Left ventricle myocardium inferior (tissue), 1 donor: Measurements from ENCODE around the gene IGFBP1. TPM values are rescaled to one million over a fixed set of nuclear protein-coding genes. Genes with fewer than 3 reads are reported as not detected.

ENCODE experiments used
- DNase-seq: peaks from one replicate; pipeline ENCODE4 v3.0.0-alpha.2; 2020
- H3K27ac ChIP-seq: fragments of 200-600 bp; replicated peaks from 2 replicates; pipeline ENCODE4 v1.8.0; 2021
- H3K27me3 ChIP-seq: fragments of 200-600 bp; 2 replicates; pipeline ENCODE4 v1.8.0; 2021; ENCODE audit warnings: low read depth
- H3K36me3 ChIP-seq: fragments of 200-600 bp; 2 replicates; pipeline ENCODE4 v1.8.0; 2021
- H3K4me1 ChIP-seq: fragments of 200-600 bp; 2 replicates; pipeline ENCODE4 v1.8.0; 2021
- H3K4me3 ChIP-seq: fragments of 200-600 bp; 2 replicates; pipeline ENCODE4 v1.8.0; 2021; ENCODE audit warnings: mild to moderate bottlenecking, moderate library complexity
- H3K9me3 ChIP-seq: fragments of 200-600 bp; replicated peaks from 2 replicates; pipeline ENCODE4 v1.8.0; 2021
- intact Hi-C: fragments of 100-400 bp; cut with micrococcal nuclease; formaldehyde crosslinking; loops from one replicate; pipeline ENCODE4 v1.11.0; 2022
- total RNA-seq: library from RNA; stranded (reverse); fragmentation: NEBNext Ultra II Directional; extraction: Animal tissue kit (Norgen Biotek cat#: 25700); gene quantifications from one replicate; pipeline ENCODE4 v1.2.1, GENCODE V29; 2021
- TF ChIP-seq, protein P1 (sequence below): fragments of 200-600 bp; IDR thresholded peaks from 2 replicates; pipeline ENCODE4 v1.8.0; 2021; ENCODE audit warnings: antibody characterized with exemption, mild to moderate bottlenecking, borderline replicate concordance
- donor health status: DM: no; HTN: yes; CAD: no; lungs with severe emphysema.

The IGFBP1 gene
- total RNA-seq, 1 donor from 2014 or later, result not detected

- Histone ChIP-seq H3K4me1 (no peaks in the 10 kb centered on the region), H3K9me3 (peaks cover 10% of the 10 kb centered on the region), H3K27me3 (peaks cover 64% of the 10 kb centered on the region), H3K4me3 (no peak overlapping the region), H3K27ac (no peak overlapping the region), H3K36me3 (no peaks in the 10 kb centered on the region)
- intact Hi-C loops, result no loop called here
- no peak for DNase-seq
- TF ChIP-seq, protein P1, sequence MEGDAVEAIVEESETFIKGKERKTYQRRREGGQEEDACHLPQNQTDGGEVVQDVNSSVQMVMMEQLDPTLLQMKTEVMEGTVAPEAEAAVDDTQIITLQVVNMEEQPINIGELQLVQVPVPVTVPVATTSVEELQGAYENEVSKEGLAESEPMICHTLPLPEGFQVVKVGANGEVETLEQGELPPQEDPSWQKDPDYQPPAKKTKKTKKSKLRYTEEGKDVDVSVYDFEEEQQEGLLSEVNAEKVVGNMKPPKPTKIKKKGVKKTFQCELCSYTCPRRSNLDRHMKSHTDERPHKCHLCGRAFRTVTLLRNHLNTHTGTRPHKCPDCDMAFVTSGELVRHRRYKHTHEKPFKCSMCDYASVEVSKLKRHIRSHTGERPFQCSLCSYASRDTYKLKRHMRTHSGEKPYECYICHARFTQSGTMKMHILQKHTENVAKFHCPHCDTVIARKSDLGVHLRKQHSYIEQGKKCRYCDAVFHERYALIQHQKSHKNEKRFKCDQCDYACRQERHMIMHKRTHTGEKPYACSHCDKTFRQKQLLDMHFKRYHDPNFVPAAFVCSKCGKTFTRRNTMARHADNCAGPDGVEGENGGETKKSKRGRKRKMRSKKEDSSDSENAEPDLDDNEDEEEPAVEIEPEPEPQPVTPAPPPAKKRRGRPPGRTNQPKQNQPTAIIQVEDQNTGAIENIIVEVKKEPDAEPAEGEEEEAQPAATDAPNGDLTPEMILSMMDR, result no peak
These were observed 24.6 kb upstream of the IGFBP1 start for GRCh38 chr7:45863715-45864114.

DNA sequence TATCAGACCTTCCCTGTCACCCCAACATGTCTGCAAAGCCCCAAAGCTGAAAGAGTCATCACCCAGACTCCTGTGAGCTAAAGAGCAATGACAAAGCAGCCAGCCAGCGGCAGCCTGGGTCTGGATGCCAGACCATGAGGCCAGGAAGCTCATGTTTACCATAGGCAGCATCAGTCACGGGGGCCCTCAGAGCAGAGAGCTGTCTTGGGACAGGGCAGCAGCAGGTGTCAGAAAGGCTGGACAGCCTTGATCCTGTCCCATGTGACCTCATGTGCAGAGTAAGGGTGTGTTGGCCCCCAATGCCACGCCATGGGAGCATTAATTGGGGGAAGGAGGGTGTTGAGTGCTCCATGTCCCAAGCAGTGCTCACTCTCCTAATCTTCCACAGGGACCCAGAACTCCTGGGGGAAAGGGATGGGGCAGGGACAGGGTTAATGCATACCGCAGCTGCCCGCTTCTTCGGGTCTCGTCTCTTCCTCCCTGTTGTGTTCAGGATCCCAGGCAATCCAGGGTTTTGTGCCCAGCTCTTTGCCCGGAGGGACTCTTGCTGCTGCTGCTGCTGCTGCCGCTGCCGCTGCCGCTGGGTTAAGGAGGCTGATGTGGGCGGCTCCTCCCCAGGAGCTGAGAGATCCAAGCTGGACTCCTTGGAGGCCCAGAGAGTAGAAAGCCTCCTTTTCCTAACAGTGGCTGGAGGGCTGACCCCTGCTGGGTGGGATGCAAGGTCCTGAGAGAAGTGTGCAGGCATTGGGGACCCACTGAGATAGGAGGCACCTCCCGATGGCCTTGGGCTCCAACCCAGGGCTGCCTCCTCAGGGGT lies 22.5 kb upstream of the IGFBP1 start:
- Histone ChIP-seq H3K36me3 (no peaks in the 10 kb centered on the region), H3K9me3 (peaks cover 10% of the 10 kb centered on the region), H3K27ac (no peak overlapping the region), H3K4me3 (no peak overlapping the region), H3K27me3 (peaks cover 62% of the 10 kb centered on the region), H3K4me1 (no peaks in the 10 kb centered on the region)
- DNase-seq, result no peak
- TF ChIP-seq, protein P1, result no peak
- intact Hi-C loops, result no loop called here

DNA sequence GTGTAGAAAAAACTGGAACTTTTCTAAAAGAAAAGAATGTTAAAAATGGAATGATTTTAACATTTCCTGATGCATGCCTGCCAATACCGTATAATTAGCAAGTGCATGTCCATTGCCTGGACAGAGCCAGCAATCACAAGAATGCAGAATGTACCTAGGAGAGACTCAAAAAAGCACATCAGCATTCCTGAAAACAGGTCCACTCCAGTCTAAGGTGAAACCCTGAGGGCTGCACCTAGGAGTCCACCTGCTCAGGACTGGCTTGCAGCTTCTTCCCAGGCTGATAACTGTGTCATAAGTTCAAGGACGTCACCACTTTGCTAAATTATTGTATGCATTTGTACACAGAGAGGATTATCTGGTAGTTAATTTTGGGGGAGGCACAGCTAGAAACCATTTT lies 20.8 kb upstream of the IGFBP1 start:
- TF ChIP-seq, protein P1, result no peak
- no peaks in the 10 kb centered on the region for H3K4me1 ChIP-seq
- no peaks in the 10 kb centered on the region for H3K36me3 ChIP-seq
- H3K27ac ChIP-seq, result no peak overlapping the region
- H3K9me3 ChIP-seq, result peaks cover 10% of the 10 kb centered on the region
- intact Hi-C loops, result no loop called here
- H3K4me3 ChIP-seq, result no peak overlapping the region
- no peak for DNase-seq
- H3K27me3 ChIP-seq, result peaks cover 48% of the 10 kb centered on the region

DNA sequence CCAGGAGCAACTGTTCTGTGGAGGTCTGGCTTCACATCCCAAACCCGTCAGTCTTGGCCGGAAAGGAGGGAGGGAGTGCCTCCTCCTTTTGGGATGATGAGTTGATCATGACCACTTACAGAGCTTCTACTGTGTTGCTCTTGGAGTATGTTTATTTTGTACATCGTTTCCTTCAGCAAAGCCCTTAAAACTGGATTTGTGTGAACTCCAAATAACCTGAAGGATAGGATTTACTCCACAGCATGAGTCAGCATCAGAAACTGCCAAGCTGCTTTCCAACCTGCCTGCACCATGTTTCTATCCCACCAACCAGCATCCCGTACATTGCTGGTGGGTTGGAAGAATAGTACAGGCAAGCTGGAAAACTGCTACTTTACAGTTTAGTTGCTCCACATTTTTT lies 18.9 kb upstream of the IGFBP1 start:
- H3K4me3 ChIP-seq, result no peak overlapping the region
- H3K27me3 ChIP-seq, result peaks cover 29% of the 10 kb centered on the region
- peaks cover 10% of the 10 kb centered on the region for H3K9me3 ChIP-seq
- H3K36me3 ChIP-seq, result no peaks in the 10 kb centered on the region
- TF ChIP-seq, protein P1, result no peak
- no peaks in the 10 kb centered on the region for H3K4me1 ChIP-seq
- intact Hi-C loops, result no loop called here
- H3K27ac ChIP-seq, result no peak overlapping the region
- no peak for DNase-seq

- intact Hi-C loops, result no loop called here
- H3K27me3 ChIP-seq, result peaks cover 8% of the 10 kb centered on the region
- no peaks in the 10 kb centered on the region for H3K4me1 ChIP-seq
- no peaks in the 10 kb centered on the region for H3K36me3 ChIP-seq
- TF ChIP-seq, protein P1, result peak; percentile 51
- H3K27ac ChIP-seq, result no peak overlapping the region
- no peak for DNase-seq
- peaks cover 10% of the 10 kb centered on the region for H3K9me3 ChIP-seq
- no peak overlapping the region for H3K4me3 ChIP-seq
These were observed 15.9 kb upstream of the IGFBP1 start for GRCh38 chr7:45872116-45873034.
